HCT116 (cell line): ENCODE data around the gene CD34.

Source experiments
- CBX3 ChIP-seq: IDR thresholded peaks from 2 replicates; pipeline ENCODE4 v1.6.1; 2012; ENCODE audit warnings: low read depth
- CTCF ChIP-seq, 3 experiments: fragments of 200-600 bp in 1 of 3; sonication (generic) in 1 of 3; IDR thresholded peaks in 2 of 3; conservative IDR thresholded peaks in 1 of 3; 2 replicates each; pipeline ENCODE4 v1.5.1; 2012 to 2017; ENCODE audit warnings: low read depth in 2 of 3, low read length in 2 of 3, antibody characterized with exemption in 1 of 3, borderline replicate concordance in 1 of 3, control low read depth in 1 of 3, mild to moderate bottlenecking in 1 of 3, mixed read lengths in 1 of 3, mixed run types in 1 of 3, moderate library complexity in 1 of 3; ENCODE audit not compliant: insufficient read depth in 1 of 3
- EZH2 ChIP-seq: fragments of 200-600 bp; sonication (generic); IDR thresholded peaks from 2 replicates; pipeline ENCODE4 v1.6.1; 2017; ENCODE audit warnings: antibody characterized with exemption, mixed run types
- MAX ChIP-seq: IDR thresholded peaks from 2 replicates; pipeline ENCODE4 v1.6.1; 2012
- POLR2A ChIP-seq: IDR thresholded peaks from 2 replicates; pipeline ENCODE4 v1.7.0; 2011; ENCODE audit warnings: borderline replicate concordance; ENCODE audit not compliant: insufficient read depth, insufficient read length; ENCODE audit errors: extremely low read depth
- SP1 ChIP-seq: IDR thresholded peaks from 2 replicates; pipeline ENCODE4 v1.6.1; 2012; ENCODE audit warnings: low read depth
- YY1 ChIP-seq: IDR thresholded peaks from 2 replicates; pipeline ENCODE4 v1.6.1; 2011; ENCODE audit warnings: low read length, low read depth, moderate library complexity, mild to moderate bottlenecking; ENCODE audit not compliant: insufficient replicate concordance; ENCODE audit errors: extremely low read depth
- ZBTB33 ChIP-seq: IDR thresholded peaks from 2 replicates; pipeline ENCODE4 v1.6.1; 2011; ENCODE audit warnings: mild to moderate bottlenecking, low read length, moderate library complexity; ENCODE audit not compliant: insufficient replicate concordance; ENCODE audit errors: extremely low read depth

GRCh38 chr1:207871117-207871649 lies 39.7 kb downstream of the CD34 start:
- no peak for TF ChIP-seq EZH2
- no peak for TF ChIP-seq SP1
- TF ChIP-seq CTCF (IDR thresholded peaks at IDR 0.05 in 2 of 3, conservative IDR thresholded peaks at IDR 0.05 in 1 of 3; ENCODE audit: borderline replicate concordance in 1 of 3, insufficient read depth in 1 of 3, low read depth in 2 of 3, low read length in 2 of 3): no peak
- TF ChIP-seq POLR2A: no peak
- no peak for TF ChIP-seq ZBTB33
- TF ChIP-seq CBX3: no peak
- TF ChIP-seq YY1: no peak
- TF ChIP-seq MAX: no peak
